PC-3 (cell line): Measurements from ENCODE around the gene HCAR2. TPM values are rescaled to one million over a fixed set of nuclear protein-coding genes. Genes with fewer than 3 reads are reported as not detected.
"Not testable (repeated sequence)": the region's sequence is repeated elsewhere in the genome, so short reads cannot be mapped to it uniquely, and the experiment has no call there.

ENCODE experiments used
- ATAC-seq: fragments of 200-7000 bp; cut with Tn5 transposase; 2 replicates; pipeline ENCODE4 v1.9.1; 2020; ENCODE audit warnings: mild to moderate bottlenecking, moderate library complexity
- BruUV-seq: library from RNA; stranded (reverse); fragments of 400-500 nt; replicated peaks from 2 replicates; lab custom pipeline; 2021; lab: Mats Ljungman, UMichigan
- CTCF ChIA-PET: fragments of 300-600 bp; sonication (Branson Sonifier 250); formaldehyde crosslinking; loops from one replicate; lab custom pipeline; 2022; ENCODE audit warnings: antibody characterized with exemption; lab: Charles Lee
- POLR2A ChIA-PET: fragments of 300-600 bp; sonication (Branson Sonifier 250); formaldehyde crosslinking; loops from one replicate; lab custom pipeline; 2022; ENCODE audit warnings: antibody characterized with exemption; ENCODE audit not compliant: unreplicated experiment; lab: Charles Lee
- DNase-seq: peaks from one replicate; pipeline ENCODE4 v3.0.0-alpha.2; 2015
- H2AFZ ChIP-seq: fragments of 300-600 bp; sonication (generic); 2 replicates; pipeline ENCODE4 v1.6.0; 2016; ENCODE audit warnings: antibody characterized with exemption, low read length
- H3F3A ChIP-seq: fragments of 300-600 bp; sonication (generic); one replicate; pipeline ENCODE4 v1.6.0; 2017; ENCODE audit warnings: antibody characterized with exemption, low read length, control low read depth, mild to moderate bottlenecking; ENCODE audit not compliant: unreplicated experiment
- H3K27ac ChIP-seq: fragments of 300-600 bp; sonication (generic); 2 replicates; pipeline ENCODE4 v1.5.1; 2016; ENCODE audit warnings: mild to moderate bottlenecking, low read length
- H3K27me3 ChIP-seq: fragments of 300-600 bp; sonication (generic); 2 replicates; pipeline ENCODE4 v1.6.1; 2016; ENCODE audit warnings: low read length, mixed read lengths
- H3K36me3 ChIP-seq: fragments of 300-600 bp; sonication (generic); 2 replicates; pipeline ENCODE4 v1.6.1; 2016; ENCODE audit warnings: low read depth, mixed run types, low read length, mixed read lengths
- H3K4me1 ChIP-seq: fragments of 300-600 bp; sonication (generic); 2 replicates; pipeline ENCODE4 v1.5.1; 2016; ENCODE audit warnings: low read length; ENCODE audit not compliant: insufficient read depth
- H3K4me2 ChIP-seq: fragments of 300-600 bp; sonication (generic); 2 replicates; pipeline ENCODE4 v1.6.0; 2016; ENCODE audit warnings: low read length
- H3K4me3 ChIP-seq: fragments of 300-600 bp; sonication (generic); 2 replicates; pipeline ENCODE4 v1.5.1; 2016; ENCODE audit warnings: mild to moderate bottlenecking, low read length, mixed read lengths
- H3K79me2 ChIP-seq: fragments of 300-600 bp; sonication (generic); 2 replicates; pipeline ENCODE4 v1.6.1; 2017; ENCODE audit warnings: low read length, mixed read lengths
- H3K9ac ChIP-seq: fragments of 300-600 bp; sonication (generic); 2 replicates; pipeline ENCODE4 v1.6.0; 2016; ENCODE audit warnings: mild to moderate bottlenecking, low read length
- H3K9me2 ChIP-seq: fragments of 300-600 bp; sonication (generic); replicated peaks from 2 replicates; pipeline ENCODE4 v1.6.1; 2016; ENCODE audit warnings: mixed run types, low read length, mixed read lengths
- H3K9me3 ChIP-seq: fragments of 300-600 bp; sonication (generic); 2 replicates; pipeline ENCODE4 v1.6.1; 2016; ENCODE audit warnings: low read length, mixed read lengths
- H4K20me1 ChIP-seq: fragments of 300-600 bp; sonication (generic); 2 replicates; pipeline ENCODE4 v1.6.1; 2016; ENCODE audit warnings: low read length, mixed read lengths
- EZH2 ChIP-seq: fragments of 300-600 bp; sonication (generic); IDR thresholded peaks from one replicate; pipeline ENCODE4 v1.6.1; 2017; ENCODE audit warnings: antibody characterized with exemption, mild to moderate bottlenecking, low read length; ENCODE audit not compliant: unreplicated experiment
- EZH2phosphoT487 ChIP-seq: fragments of 300-600 bp; sonication (generic); IDR thresholded peaks from 2 replicates; pipeline ENCODE4 v1.6.1; 2018; ENCODE audit warnings: mild to moderate bottlenecking, antibody characterized with exemption, low read length, borderline replicate concordance
- intact Hi-C: fragments of 100-400 bp; cut with micrococcal nuclease; formaldehyde crosslinking; loops from 2 replicates; pipeline ENCODE4 v1.9.0; 2023
- total RNA-seq: library from RNA; depleted of rRNA; stranded (reverse); fragments of >200 nt; gene quantifications from 2 replicates; pipeline ENCODE4 v1.2.3, GENCODE V29; 2014
- TF ChIP-seq, protein P1 (sequence below): fragments of 300-600 bp; sonication (generic); conservative IDR thresholded peaks from 2 replicates; pipeline ENCODE4 v1.5.1; 2017; ENCODE audit warnings: antibody characterized with exemption, low read depth, mild to moderate bottlenecking, low read length

The HCAR2 gene
- total RNA-seq, 1 experiment from 2014 or later, result not detected

DNA sequence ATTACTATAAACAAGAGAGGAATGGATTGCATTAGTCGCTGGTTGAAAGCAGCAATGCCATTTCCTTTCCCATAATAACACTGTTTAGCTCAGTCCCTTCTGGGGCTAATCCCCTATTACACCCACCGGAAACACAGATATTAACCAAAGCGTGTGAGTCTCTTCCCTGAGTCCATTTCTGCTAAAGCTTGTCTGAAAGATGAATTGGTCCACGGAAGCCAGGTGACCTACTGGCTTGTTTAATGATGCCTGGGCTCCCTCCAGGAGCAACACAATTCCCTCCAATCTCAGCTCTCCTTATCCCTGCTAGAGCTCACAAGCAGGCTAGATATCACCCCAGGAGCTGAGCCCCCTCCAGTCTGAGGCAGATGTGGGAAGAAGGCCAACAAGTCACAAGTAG, 1.7 kb downstream of the HCAR2 start:
- CTCF ChIA-PET, H4K20me1 ChIP-seq, H3F3A ChIP-seq, H3K27ac ChIP-seq, H3K9ac ChIP-seq, H2AFZ ChIP-seq, BruUV-seq, H3K9me2 ChIP-seq, ATAC-seq, H3K4me1 ChIP-seq, intact Hi-C loops, H3K79me2 ChIP-seq, POLR2A ChIA-PET, H3K4me2 ChIP-seq, H3K9me3 ChIP-seq, H3K27me3 ChIP-seq, H3K36me3 ChIP-seq, H3K4me3 ChIP-seq, DNase-seq: not testable (repeated sequence)

DNA sequence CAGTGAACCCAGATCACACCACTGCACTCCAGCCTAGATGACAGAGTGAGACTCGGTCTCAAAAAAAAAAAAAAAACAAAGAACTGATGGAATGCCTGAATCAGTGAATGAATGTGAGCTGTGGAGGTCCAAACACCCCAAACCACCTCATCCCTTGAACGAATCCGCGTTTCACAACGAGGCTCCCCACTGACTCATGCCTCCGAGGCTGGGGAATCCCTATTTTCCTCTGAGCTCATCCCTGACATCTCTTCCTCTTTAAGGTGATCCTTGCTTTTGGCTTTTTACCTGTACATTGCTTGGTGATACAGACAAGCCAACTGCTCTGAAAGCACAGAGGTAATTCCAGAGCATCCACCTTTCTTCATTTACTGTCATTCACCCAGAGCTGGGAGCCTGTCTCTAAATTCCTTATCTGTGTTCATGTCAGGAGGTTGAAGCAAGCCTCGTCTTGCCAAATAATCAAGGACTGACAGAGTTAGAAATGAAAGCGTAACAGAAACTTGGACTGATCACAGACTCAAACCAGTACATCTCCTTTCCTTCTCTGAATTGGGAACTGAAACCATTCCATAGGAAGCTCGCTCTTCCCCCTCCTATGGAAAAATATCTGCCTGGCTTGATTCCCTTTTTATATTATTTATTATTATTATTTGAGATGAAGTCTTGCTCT, 3.0 kb downstream of the HCAR2 start:
- ATAC-seq, result peak; percentile 24; the same call in 1 of the 2 replicates
- DNase-seq, H3K27ac ChIP-seq, intact Hi-C loops, H3K9ac ChIP-seq, H3K4me2 ChIP-seq, H3K9me3 ChIP-seq, H3K36me3 ChIP-seq, H3K79me2 ChIP-seq, H2AFZ ChIP-seq, CTCF ChIA-PET, H3F3A ChIP-seq, BruUV-seq, H3K4me1 ChIP-seq, POLR2A ChIA-PET, H3K9me2 ChIP-seq, H4K20me1 ChIP-seq, H3K27me3 ChIP-seq, H3K4me3 ChIP-seq: not testable (repeated sequence)

DNA sequence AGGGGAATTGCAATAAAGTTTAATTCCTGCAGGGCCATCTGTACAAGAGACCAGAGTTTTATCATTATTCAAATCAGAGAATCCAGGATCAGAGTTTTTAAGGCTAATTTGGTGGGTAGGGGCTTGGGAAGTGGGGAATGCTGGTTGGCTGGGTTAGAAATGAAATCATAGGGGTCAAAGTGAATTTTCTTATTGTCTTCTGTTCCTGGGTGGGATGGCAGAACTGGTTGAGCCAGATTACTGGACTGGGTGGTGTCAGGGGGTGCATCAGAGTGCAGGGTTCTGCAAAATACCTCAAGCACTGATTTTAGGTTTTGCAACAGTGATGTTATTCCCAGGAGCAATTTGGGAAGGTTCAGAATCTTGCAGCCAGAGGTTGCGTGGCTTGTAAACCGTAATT, 6.2 kb downstream of the HCAR2 start:
- H3K4me3 ChIP-seq, H3K27ac ChIP-seq, intact Hi-C loops, CTCF ChIA-PET, ATAC-seq, H3K9me3 ChIP-seq, H3K9ac ChIP-seq, POLR2A ChIA-PET, H3K27me3 ChIP-seq, BruUV-seq, H2AFZ ChIP-seq, H3K4me1 ChIP-seq, H3K36me3 ChIP-seq, H3F3A ChIP-seq, H4K20me1 ChIP-seq, H3K4me2 ChIP-seq, H3K9me2 ChIP-seq, H3K79me2 ChIP-seq: not testable (repeated sequence)
- peak; percentile 47 for DNase-seq

DNA sequence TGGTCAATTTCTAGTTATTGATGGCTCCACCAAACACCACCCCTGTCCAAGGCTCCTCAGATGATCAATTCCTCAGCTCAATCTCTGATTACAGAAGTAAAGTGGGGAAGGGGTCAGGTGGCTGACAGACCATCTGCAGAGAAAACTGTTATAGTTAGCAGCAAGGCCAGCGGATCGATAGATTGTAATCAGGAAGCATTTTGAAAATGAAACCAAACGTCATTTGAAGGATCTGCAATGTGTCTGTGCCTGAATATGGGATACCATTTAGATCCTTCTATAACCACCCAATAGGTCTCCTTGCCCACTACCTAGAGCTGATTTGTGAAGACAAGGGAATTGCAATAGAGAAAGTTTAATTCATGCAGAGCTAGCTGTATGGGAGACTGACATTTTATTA, 11.6 kb downstream of the HCAR2 start:
- BruUV-seq, result no TSS peak
- Histone ChIP-seq H3K9ac (no peak overlapping the region), H3K36me3 (no peaks in the 10 kb centered on the region), H3K9me2 (no peaks in the 10 kb centered on the region), H2AFZ (no peak overlapping the region), H3K27ac (no peak overlapping the region), H3K4me1 (no peaks in the 10 kb centered on the region), H3F3A (no peaks in the 10 kb centered on the region), H3K27me3 (no peaks in the 10 kb centered on the region), H3K4me2 (no peak overlapping the region), H3K4me3 (no peak overlapping the region), H4K20me1 (no peaks in the 10 kb centered on the region), H3K9me3 (no peaks in the 10 kb centered on the region), H3K79me2 (no peaks in the 10 kb centered on the region)
- ChIA-PET POLR2A (no interaction called here), CTCF (no interaction called here)
- intact Hi-C loops, result no loop called here
- ATAC-seq, result no peak
- DNase-seq, result no peak
- TF ChIP-seq, protein P1, sequence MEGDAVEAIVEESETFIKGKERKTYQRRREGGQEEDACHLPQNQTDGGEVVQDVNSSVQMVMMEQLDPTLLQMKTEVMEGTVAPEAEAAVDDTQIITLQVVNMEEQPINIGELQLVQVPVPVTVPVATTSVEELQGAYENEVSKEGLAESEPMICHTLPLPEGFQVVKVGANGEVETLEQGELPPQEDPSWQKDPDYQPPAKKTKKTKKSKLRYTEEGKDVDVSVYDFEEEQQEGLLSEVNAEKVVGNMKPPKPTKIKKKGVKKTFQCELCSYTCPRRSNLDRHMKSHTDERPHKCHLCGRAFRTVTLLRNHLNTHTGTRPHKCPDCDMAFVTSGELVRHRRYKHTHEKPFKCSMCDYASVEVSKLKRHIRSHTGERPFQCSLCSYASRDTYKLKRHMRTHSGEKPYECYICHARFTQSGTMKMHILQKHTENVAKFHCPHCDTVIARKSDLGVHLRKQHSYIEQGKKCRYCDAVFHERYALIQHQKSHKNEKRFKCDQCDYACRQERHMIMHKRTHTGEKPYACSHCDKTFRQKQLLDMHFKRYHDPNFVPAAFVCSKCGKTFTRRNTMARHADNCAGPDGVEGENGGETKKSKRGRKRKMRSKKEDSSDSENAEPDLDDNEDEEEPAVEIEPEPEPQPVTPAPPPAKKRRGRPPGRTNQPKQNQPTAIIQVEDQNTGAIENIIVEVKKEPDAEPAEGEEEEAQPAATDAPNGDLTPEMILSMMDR, result no peak
- TF ChIP-seq EZH2 (no peak), EZH2phosphoT487 (no peak)
